GM12873 (cell line): ENCODE data around the gene BANK1.

Source experiments
- CTCF ChIP-seq: IDR thresholded peaks from 2 replicates; pipeline ENCODE4 v1.5.1; 2012; ENCODE audit warnings: low read depth, mild to moderate bottlenecking, moderate library complexity, low read length, control low read depth; ENCODE audit not compliant: insufficient read depth; ENCODE audit errors: missing control alignments

BANK1 gene

GRCh38 chr4:101791182-101791558, 640 bp downstream of the BANK1 start:
- no peak for TF ChIP-seq CTCF

GRCh38 chr4:101792056-101792590, 1.6 kb downstream of the BANK1 start:
- TF ChIP-seq CTCF, result no peak

GRCh38 chr4:101793397-101793796, 2.9 kb downstream of the BANK1 start:
- TF ChIP-seq CTCF, result no peak

GRCh38 chr4:101794806-101795205, 4.3 kb downstream of the BANK1 start:
- TF ChIP-seq CTCF, result no peak

- no peak for TF ChIP-seq CTCF
These were observed 5.2 kb downstream of the BANK1 start for GRCh38 chr4:101795704-101796103.

- no peak for TF ChIP-seq CTCF
These were observed 11.4 kb downstream of the BANK1 start for GRCh38 chr4:101801958-101802357.

GRCh38 chr4:101806914-101807313, 16.4 kb downstream of the BANK1 start:
- no peak for TF ChIP-seq CTCF

GRCh38 chr4:101807351-101807750, 16.8 kb downstream of the BANK1 start:
- no peak for TF ChIP-seq CTCF
